A549 (cell line): ENCODE results near the gene CDHR4. TPM values are rescaled to one million over a fixed set of nuclear protein-coding genes. Genes with fewer than 3 reads are reported as not detected.

Experiments used
- ATAC-seq, 2 experiments: fragments of 200-7000 bp in 1 of 2; fragments of >200 bp in 1 of 2; cut with Nextera tagmentation in 1 of 2; cut with Tn5 transposase in 1 of 2; 3 replicates each; pipeline versions ENCODE4 v1.8.0 to v1.9.1; 2018 to 2020; ENCODE audit warnings: mild to moderate bottlenecking in 1 of 2, moderate library complexity in 1 of 2
- CTCF ChIA-PET: fragments of 300-600 bp; sonication (Branson Sonifier 250); formaldehyde crosslinking; extraction: SDS; loops from one replicate; lab custom pipeline; 2021; ENCODE audit warnings: antibody characterized with exemption, inconsistent platforms; lab: Yijun Ruan, JAX
- POLR2A ChIA-PET: fragments of 350-600 bp; formaldehyde crosslinking; extraction: SDS; loops from one replicate; lab custom pipeline; 2021; ENCODE audit warnings: antibody characterized with exemption, inconsistent platforms; lab: Yijun Ruan, JAX
- DNase-seq, 2 experiments: peaks; one replicate each; pipeline versions ENCODE4 v3.0.0 to v3.0.0-alpha.2; 2011 to 2016; ENCODE audit warnings: low read depth in 1 of 2, low spot score in 1 of 2
- FAIRE-seq: peaks from 2 replicates; lab custom pipeline; 2011; peaks lifted over from hg19 to GRCh38; lab: Jason Lieb, UNC
- H3K27ac ChIP-seq, 2 experiments: fragments of >200 bp; sonication (Bioruptor Twin); formaldehyde crosslinking; 3 replicates each; pipeline ENCODE4 v1.5.1; 2016 to 2017
- H3K4me1 ChIP-seq: fragments of >200 bp; sonication (Bioruptor Twin); formaldehyde crosslinking; 3 replicates; pipeline ENCODE4 v1.6.1; 2016
- H3K4me2 ChIP-seq: fragments of >200 bp; sonication (Bioruptor Twin); formaldehyde crosslinking; 3 replicates; pipeline ENCODE4 v1.6.1; 2016
- H3K4me3 ChIP-seq: fragments of >200 bp; sonication (Bioruptor Twin); formaldehyde crosslinking; 3 replicates; pipeline ENCODE4 v1.5.1; 2016
- H3K9me3 ChIP-seq: fragments of >200 bp; sonication (Bioruptor Twin); formaldehyde crosslinking; 3 replicates; pipeline ENCODE4 v1.6.1; 2016
- BCL3 ChIP-seq: fragments of >200 bp; sonication (Bioruptor Twin); formaldehyde crosslinking; IDR thresholded peaks from 3 replicates; pipeline ENCODE4 v1.6.1; 2016
- BHLHE40 ChIP-seq: IDR thresholded peaks from 2 replicates; pipeline ENCODE4 v1.6.1; 2012; ENCODE audit warnings: low read depth, low read length, inconsistent platforms
- CHD2 ChIP-seq: fragments of 150-350 bp; IDR thresholded peaks from 2 replicates; pipeline ENCODE4 v1.6.1; 2014; ENCODE audit warnings: low read length; ENCODE audit not compliant: partially characterized antibody
- CHD4 ChIP-seq: fragments of 200-600 bp; sonication (generic); IDR thresholded peaks from 2 replicates; pipeline ENCODE4 v1.6.1; 2016; ENCODE audit warnings: antibody characterized with exemption, mild to moderate bottlenecking, borderline replicate concordance
- EHF ChIP-seq: fragments of 250-450 bp; sonication (Bioruptor Pico); IDR thresholded peaks from 2 replicates; pipeline ENCODE4 v1.5.0; 2020; ENCODE audit warnings: mild to moderate bottlenecking
- EP300 ChIP-seq, 2 experiments: fragments of >200 bp; sonication (Bioruptor Twin); formaldehyde crosslinking; IDR thresholded peaks; 2 replicates in 1 of 2; 3 replicates in 1 of 2; pipeline ENCODE4 v1.6.1; 2016 to 2017
- ESRRA ChIP-seq: fragments of 150-350 bp; IDR thresholded peaks from 2 replicates; pipeline ENCODE4 v1.6.1; 2014; ENCODE audit warnings: mild to moderate bottlenecking, low read length, borderline replicate concordance
- FOSB ChIP-seq: fragments of 250-450 bp; sonication (Bioruptor Pico); IDR thresholded peaks from 2 replicates; pipeline ENCODE4 v1.5.0; 2020; ENCODE audit warnings: mild to moderate bottlenecking, moderate library complexity
- FOXS1 ChIP-seq: fragments of 250-450 bp; sonication (Bioruptor Pico); IDR thresholded peaks from 2 replicates; pipeline ENCODE4 v1.5.0; 2020; ENCODE audit warnings: mild to moderate bottlenecking, moderate library complexity
- GATA3 ChIP-seq: IDR thresholded peaks from 2 replicates; pipeline ENCODE4 v1.6.1; 2012; ENCODE audit warnings: borderline replicate concordance
- HDAC2 ChIP-seq: fragments of 200-600 bp; sonication (generic); IDR thresholded peaks from 2 replicates; pipeline ENCODE4 v1.6.1; 2016
- HOXA7 ChIP-seq: fragments of 250-450 bp; sonication (Bioruptor Pico); IDR thresholded peaks from 2 replicates; pipeline ENCODE4 v1.5.0; 2020; ENCODE audit warnings: mild to moderate bottlenecking, moderate library complexity
- HOXB13 ChIP-seq: fragments of 250-450 bp; sonication (Bioruptor Pico); IDR thresholded peaks from 2 replicates; pipeline ENCODE4 v1.5.0; 2020; ENCODE audit warnings: low read depth, mild to moderate bottlenecking, moderate library complexity
- JUNB ChIP-seq: fragments of >200 bp; sonication (Bioruptor Twin); formaldehyde crosslinking; IDR thresholded peaks from 2 replicates; pipeline ENCODE4 v1.6.1; 2016
- MAZ ChIP-seq: fragments of 150-350 bp; IDR thresholded peaks from 2 replicates; pipeline ENCODE4 v1.6.1; 2014; ENCODE audit warnings: antibody characterized with exemption, low read depth, low read length, borderline replicate concordance
- NFE2L2 ChIP-seq: fragments of 150-350 bp; conservative IDR thresholded peaks from 2 replicates; pipeline ENCODE4 v1.6.1; 2014; ENCODE audit warnings: low read length
- PBX3 ChIP-seq: IDR thresholded peaks from 2 replicates; pipeline ENCODE4 v1.6.1; 2012
- POLR2AphosphoS2 ChIP-seq: conservative IDR thresholded peaks from 2 replicates; pipeline ENCODE4 v1.6.1; 2012; ENCODE audit warnings: low read length, improper control_type of control experiment, inconsistent platforms
- RAD21 ChIP-seq, 2 experiments: fragments of >200 bp in 1 of 2; sonication (Bioruptor Twin) in 1 of 2; formaldehyde crosslinking in 1 of 2; IDR thresholded peaks in 1 of 2; conservative IDR thresholded peaks in 1 of 2; 2 replicates in 1 of 2; 3 replicates in 1 of 2; pipeline ENCODE4 v1.6.1; 2012 to 2018; ENCODE audit warnings: inconsistent platforms in 1 of 2
- RARB ChIP-seq: fragments of 250-450 bp; sonication (Bioruptor Pico); IDR thresholded peaks from 2 replicates; pipeline ENCODE4 v1.8.0; 2021; ENCODE audit warnings: mild to moderate bottlenecking, moderate library complexity
- RCOR1 ChIP-seq: fragments of 150-350 bp; IDR thresholded peaks from 2 replicates; pipeline ENCODE4 v1.6.1; 2014; ENCODE audit warnings: antibody characterized with exemption, low read length, low read depth
- RFX5 ChIP-seq: fragments of 450-650 bp; IDR thresholded peaks from 2 replicates; pipeline ENCODE4 v1.7.1; 2014; ENCODE audit warnings: antibody characterized with exemption, mild to moderate bottlenecking, moderate library complexity
- RNF2 ChIP-seq: fragments of 200-600 bp; sonication (generic); IDR thresholded peaks from 2 replicates; pipeline ENCODE4 v1.6.1; 2016; ENCODE audit warnings: low read depth, mild to moderate bottlenecking, antibody characterized with exemption, moderate library complexity, borderline replicate concordance
- SMC3 ChIP-seq: fragments of >200 bp; sonication (Bioruptor Twin); formaldehyde crosslinking; IDR thresholded peaks from 3 replicates; pipeline ENCODE4 v1.6.1; 2018; ENCODE audit warnings: inconsistent platforms
- TP53 ChIP-seq: fragments of 250-450 bp; sonication (Bioruptor Pico); IDR thresholded peaks from 2 replicates; pipeline ENCODE4 v1.5.0; 2021; ENCODE audit warnings: mild to moderate bottlenecking, moderate library complexity
- USF2 ChIP-seq: fragments of 450-650 bp; IDR thresholded peaks from 2 replicates; pipeline ENCODE4 v1.6.1; 2014; ENCODE audit warnings: antibody characterized with exemption
- ZC3H11A ChIP-seq: fragments of 450-650 bp; IDR thresholded peaks from 2 replicates; pipeline ENCODE4 v1.6.1; 2014; ENCODE audit warnings: antibody characterized with exemption, mild to moderate bottlenecking
- ZFP36 ChIP-seq: fragments of 450-650 bp; IDR thresholded peaks from 2 replicates; pipeline ENCODE4 v1.6.1; 2014; ENCODE audit warnings: borderline replicate concordance; ENCODE audit not compliant: partially characterized antibody
- ZNF302 ChIP-seq: fragments of 250-450 bp; sonication (Bioruptor Pico); IDR thresholded peaks from 2 replicates; pipeline ENCODE4 v1.9.0; 2021; ENCODE audit warnings: inconsistent platforms, mild to moderate bottlenecking, moderate library complexity
- whole genome bisulfite sequencing: methylation state at CpG from one replicate; pipeline ENCODE4 v1.1.6; 2017; ENCODE audit errors: missing lambda C conversion rate; 5-methylcytosine and 5-hydroxymethylcytosine counted together
- polyA plus RNA-seq, 4 experiments: library from polyadenylated mRNA; depleted of rRNA in 3 of 4; stranded (reverse); fragments of >200 nt; fragmentation: RNase III in 1 of 4; extraction: RNeasy Plus Mini Kit Qiagen cat#74134 plus additional on column Dnase treatment in 1 of 4; gene quantifications; 2 replicates in 3 of 4; 3 replicates in 1 of 4; pipeline ENCODE4 v1.2.3, GENCODE V29; 2011 to 2017

CDHR4 gene
- polyA plus RNA-seq, 2 of the 4 experiments (the other 2 are of a cell fraction) = 0.54 to 0.66 TPM

GRCh38 chr3:49792371-49793150 lies 7.1 kb downstream of the CDHR4 start:
- Histone ChIP-seq H3K4me1 (no peaks in the 10 kb centered on the region), H3K4me3 (no peak overlapping the region), H3K27ac (no peak overlapping the region), H3K9me3 (no peaks in the 10 kb centered on the region), H3K4me2 (no peak overlapping the region)
- CTCF ChIA-PET = interaction anchor here (0.8 to 1.5 kb wide), 2 partner anchors 10 to 46 kb away, joined by 4 to 6 read pairs; partner anchors contain the start of gene INKA1
- ATAC-seq (no peak), DNase-seq (no peak), FAIRE-seq (no peak)
- TF ChIP-seq RARB (no peak), CHD2 (no peak), RNF2 (no peak), USF2 (no peak), NFE2L2 (no peak), JUNB (no peak), SMC3 (no peak), POLR2AphosphoS2 (no peak), HOXA7 (CRISPR knock-in tag) (no peak), ZFP36 (no peak), GATA3 (no peak), RCOR1 (no peak), ZNF302 (no peak), ESRRA (no peak), HOXB13 (CRISPR knock-in tag) (no peak), BHLHE40 (no peak), BCL3 (no peak), RFX5 (no peak), PBX3 (no peak)
- POLR2A ChIA-PET = no interaction called here
- 69% methylated on average over 8 of the region's 10 CpGs for WGBS

- no peak overlapping the region for H3K4me2 ChIP-seq
- 70% methylated on average over 2 of the region's 4 CpGs for WGBS
- ChIA-PET CTCF (interaction anchor here (1.2 to 1.5 kb wide), 2 partner anchors 11 to 47 kb away, joined by 3 to 6 read pairs; partner anchors contain the start of gene INKA1), POLR2A (no interaction called here)
- ATAC-seq (no peak), DNase-seq (no peak), FAIRE-seq (no peak)
- H3K4me3 ChIP-seq = no peak overlapping the region
- H3K27ac ChIP-seq = no peak overlapping the region
- H3K9me3 ChIP-seq = no peaks in the 10 kb centered on the region
- TF ChIP-seq ZNF302 (no peak), MAZ (no peak), FOXS1 (no peak), FOSB (no peak), RAD21 (conservative IDR thresholded peaks at IDR 0.05 in 1 of 2, IDR thresholded peaks at IDR 0.05 in 1 of 2) (no peak), ZC3H11A (no peak), EP300 (IDR thresholded peaks at IDR 0.05) (no peak), HDAC2 (no peak), TP53 (CRISPR knock-in tag) (no peak), EHF (CRISPR knock-in tag) (no peak), ESRRA (no peak), CHD4 (no peak)
- H3K4me1 ChIP-seq = peaks cover 5% of the 10 kb centered on the region
These were observed 8.1 kb downstream of the CDHR4 start for GRCh38 chr3:49791571-49791970.
